M059J (cell line): Measurements from ENCODE around the gene SSR3. TPM values are rescaled to one million over a fixed set of nuclear protein-coding genes. Genes with fewer than 3 reads are reported as not detected.
A peak's percentile ranks its signal among the peaks of the same experiment; 100 is the strongest.
"Not testable (repeated sequence)": the region's sequence is repeated elsewhere in the genome, so short reads cannot be mapped to it uniquely, and the experiment has no call there.

Experiments
- DNase-seq: peaks from one replicate; pipeline ENCODE4 v3.0.0-alpha.2; 2012; ENCODE audit warnings: low read depth
- total RNA-seq: library from RNA; depleted of rRNA; stranded (reverse); fragments of >200 nt; shearing (Covaris generic); gene quantifications from 2 replicates; pipeline ENCODE4 v1.2.3, GENCODE V29; 2014

SSR3 gene
- total RNA-seq, 1 experiment from 2014 or later, result 378 TPM

DNA sequence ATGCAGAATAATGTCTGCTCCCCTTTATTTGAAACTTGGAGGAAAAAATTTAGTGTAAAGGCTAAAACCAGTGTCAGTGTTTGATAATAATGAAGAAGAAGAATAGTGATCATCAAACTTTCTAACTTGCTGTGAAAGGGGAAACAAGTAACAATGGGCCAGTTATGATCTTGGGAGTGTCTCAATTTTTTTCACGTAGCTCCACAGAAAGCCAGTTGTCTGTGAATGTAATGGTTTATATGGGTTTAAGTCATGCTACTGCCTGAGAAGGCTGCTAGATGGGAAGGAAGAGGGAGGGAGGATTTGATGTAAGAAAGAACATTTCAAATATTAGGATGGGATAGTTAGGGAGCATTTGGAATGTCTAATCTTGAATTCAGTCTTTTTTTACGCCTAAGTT, 21.1 kb upstream of the SSR3 start:
- no peak for DNase-seq

DNA sequence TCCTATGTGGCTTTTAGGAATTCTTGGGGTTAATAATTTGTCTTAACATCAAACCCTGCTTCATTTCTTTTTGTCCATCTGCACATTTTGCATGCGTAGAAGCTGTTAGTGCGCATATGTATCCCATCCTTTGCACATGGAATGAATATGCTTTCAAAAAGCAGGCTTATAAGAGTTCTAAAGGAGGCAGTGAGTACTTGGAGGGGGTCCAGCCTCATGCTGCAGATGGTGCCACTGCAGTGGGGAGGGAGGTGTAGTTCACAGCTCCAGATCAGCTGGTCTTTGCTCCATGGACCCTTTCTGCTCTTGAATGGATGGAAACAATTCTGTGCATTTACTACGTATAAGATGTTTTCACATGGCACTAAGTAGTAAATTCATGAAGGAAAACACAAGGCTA, 20.7 kb upstream of the SSR3 start:
- no peak for DNase-seq

- DNase-seq, result not testable (repeated sequence)
Measured at GRCh38 chr3:156569881-156570280, 15.0 kb upstream of the SSR3 start.

- DNase-seq, result not testable (repeated sequence)
Measured at GRCh38 chr3:156569016-156569415, 14.1 kb upstream of the SSR3 start.

DNA sequence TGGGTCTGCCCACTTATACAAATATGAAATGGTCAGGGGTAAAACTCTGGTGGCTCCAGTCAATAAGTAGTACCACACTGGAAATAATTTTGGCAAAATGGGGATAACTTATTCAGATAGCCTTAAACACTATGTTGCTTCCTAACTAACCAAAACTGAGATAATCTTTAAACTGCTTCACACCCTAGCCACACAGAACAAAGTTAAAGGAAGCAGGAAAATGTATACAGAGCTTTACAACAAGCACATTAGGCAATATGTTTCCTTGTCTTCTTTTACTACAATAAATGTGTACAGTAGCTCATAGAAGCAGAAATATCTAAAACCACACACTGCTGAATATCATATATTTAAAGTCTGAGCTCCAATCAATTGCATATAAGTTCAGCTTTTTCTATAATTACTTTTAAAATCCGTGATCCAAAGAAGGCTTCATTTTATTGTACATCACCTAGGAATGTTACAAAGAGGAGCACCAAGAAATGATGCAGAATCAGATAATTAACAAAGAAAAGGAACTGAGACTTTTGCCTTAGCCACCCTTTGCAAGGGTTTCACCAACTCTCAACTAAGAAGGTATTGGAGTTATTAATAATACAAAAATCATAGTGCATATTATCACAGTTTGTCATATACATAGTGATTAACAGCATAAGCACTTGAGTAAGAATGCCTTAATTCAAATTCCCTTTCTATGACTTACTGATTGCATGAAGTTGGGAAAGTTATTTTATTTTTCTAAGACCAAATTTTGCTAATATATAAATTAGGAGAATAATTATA, 9.2 kb upstream of the SSR3 start:
- no peak for DNase-seq

DNA sequence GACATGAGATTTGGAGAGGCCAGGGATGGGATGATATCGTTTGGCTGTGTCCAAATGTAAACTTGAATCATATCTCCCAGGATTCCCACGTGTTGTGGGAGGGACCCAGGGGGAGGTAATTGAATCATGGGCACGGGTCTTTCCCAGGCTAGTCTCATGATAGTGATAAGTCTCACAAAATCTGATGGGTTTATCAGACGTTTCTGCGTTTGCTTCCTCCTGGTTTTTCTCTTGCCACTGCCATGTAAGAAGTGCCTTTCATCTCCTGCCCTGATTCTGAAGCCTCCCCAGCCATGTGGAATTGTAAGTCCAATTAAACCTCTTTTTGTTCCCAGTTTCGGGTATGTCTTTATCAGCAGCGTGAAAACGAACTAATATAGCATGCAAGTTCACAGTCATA, 7.6 kb upstream of the SSR3 start:
- DNase-seq, result not testable (repeated sequence)

DNA sequence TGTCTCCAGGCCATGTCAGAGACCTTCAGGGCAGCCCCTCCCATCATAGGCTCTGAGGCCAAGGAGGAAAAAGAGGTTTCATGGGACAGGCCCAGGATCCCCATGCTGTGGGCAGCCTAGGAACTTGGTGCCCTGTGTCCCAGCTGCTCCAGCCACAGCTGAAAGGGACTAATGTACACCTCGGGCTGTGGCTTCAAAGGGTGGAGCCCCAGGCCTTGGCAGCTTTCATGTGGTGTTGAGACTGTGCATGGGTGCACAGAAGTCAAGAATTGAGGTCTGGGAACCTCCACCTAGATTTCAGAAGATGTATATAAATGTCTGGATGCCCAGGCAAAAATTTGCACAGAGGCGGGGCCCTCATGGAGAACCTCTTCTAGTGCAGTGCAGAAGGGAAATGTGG, 6.6 kb upstream of the SSR3 start:
- DNase-seq, result no peak

GRCh38 chr3:156559321-156559720, 4.4 kb upstream of the SSR3 start:
- DNase-seq, result no peak

- DNase-seq, result no peak
Measured at GRCh38 chr3:156558389-156558788, 3.5 kb upstream of the SSR3 start.

DNA sequence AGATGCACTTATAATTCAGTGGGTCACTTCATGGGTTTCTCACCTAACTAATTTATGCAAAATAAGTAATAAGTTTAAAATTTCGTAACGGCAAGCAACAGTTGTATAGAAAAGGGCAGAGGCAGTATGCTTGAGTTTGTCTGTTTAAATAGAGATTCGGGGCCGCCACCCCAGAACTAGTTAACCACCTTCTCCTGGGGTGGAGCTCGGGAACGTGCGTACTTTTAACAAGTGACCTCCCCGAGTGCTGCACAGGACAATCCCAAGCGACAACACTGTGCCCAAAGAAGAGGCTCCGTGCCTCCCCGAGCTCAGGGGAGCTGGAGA, 439 bp downstream of the SSR3 start:
- no peak for DNase-seq

DNA sequence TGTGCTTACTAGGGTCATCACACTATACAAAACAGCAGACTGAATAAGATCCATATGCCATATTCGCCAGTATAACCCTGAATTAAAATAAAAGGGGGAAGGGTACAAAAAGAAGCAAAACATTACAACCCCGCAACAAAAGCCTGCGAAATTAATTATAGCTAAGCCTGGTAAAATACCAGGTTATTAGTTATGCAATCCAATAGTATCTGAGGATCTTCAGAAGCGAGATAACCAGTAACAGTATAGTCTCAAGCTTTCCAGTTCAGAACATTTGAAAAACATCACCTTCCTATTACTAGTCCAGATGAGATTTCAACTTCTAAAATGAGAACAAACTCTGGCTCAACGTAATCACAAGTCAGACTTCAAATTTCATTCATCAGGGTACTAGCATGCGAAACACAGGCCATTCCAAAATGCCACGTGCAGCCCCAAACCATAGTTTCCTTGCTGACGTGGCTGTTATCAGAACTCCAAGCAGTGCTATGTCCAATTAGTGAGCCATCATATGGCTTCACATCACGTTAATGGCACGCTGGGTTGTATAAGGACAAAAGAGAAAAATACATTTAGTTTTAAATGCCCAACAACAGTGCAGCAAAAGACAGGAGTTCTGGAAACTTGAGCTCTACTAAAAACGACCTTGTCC, 1.1 kb downstream of the SSR3 start:
- DNase-seq, result peak; percentile 70

DNA sequence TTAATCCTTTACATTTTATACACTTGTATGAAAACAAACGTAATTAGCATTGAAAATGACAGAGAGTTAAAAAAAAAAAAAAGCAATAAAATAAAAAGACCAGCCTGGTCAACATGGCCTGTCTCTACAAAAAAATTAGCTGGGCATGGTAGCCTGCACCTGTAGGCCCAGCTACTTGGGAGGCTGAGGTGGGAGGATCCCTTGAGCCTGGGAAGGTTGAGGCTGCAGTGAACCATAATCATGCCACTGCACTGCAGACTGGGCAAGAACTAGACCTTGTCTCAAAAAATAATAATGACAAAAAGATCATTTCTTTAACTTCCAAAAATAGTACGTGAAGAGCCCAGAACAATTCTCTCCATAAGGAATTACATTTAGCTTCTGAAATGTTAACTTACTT, 1.9 kb downstream of the SSR3 start:
- DNase-seq, result no peak

- peak; percentile 87 for DNase-seq
Measured at GRCh38 chr3:156551746-156552145, 3.2 kb downstream of the SSR3 start.

GRCh38 chr3:156551261-156551660, 3.7 kb downstream of the SSR3 start:
- DNase-seq, result peak; percentile 48

- DNase-seq, result no peak
Measured at GRCh38 chr3:156548902-156549301, 6.0 kb downstream of the SSR3 start.

GRCh38 chr3:156548041-156548687, 6.8 kb downstream of the SSR3 start:
- no peak for DNase-seq

DNA sequence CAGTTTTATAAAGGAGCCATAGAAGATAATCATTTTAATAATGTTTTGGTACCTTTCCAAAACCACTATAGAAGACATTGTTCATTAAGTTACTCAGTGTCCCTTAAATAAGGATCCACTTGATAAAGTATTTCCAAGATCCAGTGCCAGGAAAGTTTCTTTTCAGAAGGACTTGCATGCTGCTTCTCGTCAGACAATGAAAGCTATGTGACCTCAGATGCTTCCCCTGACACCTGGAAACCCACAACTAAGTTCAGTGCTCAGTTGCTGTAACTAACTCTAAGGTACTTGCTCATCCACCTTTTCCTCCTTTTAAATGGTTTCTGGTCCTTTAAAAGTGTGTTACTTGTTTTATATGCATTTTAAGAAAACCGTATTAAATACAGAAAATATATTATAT, 7.3 kb downstream of the SSR3 start:
- peak; percentile 39 for DNase-seq

DNA sequence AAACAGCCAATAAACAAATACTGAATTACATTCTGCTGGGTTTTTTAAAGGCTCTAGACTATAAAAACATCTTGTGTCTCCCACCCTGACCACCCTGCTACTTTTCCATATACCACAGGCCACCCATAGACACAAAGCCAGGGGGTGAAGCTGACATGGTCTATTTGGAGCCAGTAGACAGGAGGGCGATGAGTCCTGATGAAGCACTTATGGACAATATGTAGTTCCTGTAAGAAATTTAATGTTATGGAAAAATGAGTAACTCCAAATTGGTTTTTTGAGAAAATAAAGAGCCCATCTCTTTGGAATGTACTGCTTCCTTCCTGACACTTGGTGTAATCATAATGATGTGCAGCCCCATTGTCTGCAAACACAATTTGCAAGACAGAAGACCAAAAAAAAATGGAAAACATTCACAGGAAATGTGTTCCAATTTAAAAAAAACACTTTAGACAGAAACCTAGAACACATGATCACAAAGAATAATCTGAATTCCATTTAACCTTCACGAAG, 11.8 kb downstream of the SSR3 start:
- no peak for DNase-seq

GRCh38 chr3:156542101-156543042, 12.5 kb downstream of the SSR3 start:
- DNase-seq, result no peak

DNA sequence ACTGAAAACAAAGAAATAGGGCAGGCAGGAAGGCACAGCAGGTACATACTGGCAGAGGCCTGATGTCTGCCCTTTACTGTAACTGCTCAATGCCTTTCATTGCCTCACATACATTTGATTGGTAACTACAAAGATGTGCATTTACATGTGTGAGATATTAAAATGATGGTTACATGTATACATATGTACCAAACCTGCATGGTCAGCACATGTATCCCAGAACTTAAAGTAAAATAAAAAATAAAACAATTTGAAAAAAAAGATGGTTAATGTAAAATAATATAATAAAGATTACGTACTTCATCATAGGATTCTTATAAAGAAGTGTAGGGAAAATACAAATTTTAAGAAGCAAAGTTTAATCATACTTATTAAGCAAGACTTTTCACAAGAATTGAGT, 15.1 kb downstream of the SSR3 start:
- no peak for DNase-seq

DNA sequence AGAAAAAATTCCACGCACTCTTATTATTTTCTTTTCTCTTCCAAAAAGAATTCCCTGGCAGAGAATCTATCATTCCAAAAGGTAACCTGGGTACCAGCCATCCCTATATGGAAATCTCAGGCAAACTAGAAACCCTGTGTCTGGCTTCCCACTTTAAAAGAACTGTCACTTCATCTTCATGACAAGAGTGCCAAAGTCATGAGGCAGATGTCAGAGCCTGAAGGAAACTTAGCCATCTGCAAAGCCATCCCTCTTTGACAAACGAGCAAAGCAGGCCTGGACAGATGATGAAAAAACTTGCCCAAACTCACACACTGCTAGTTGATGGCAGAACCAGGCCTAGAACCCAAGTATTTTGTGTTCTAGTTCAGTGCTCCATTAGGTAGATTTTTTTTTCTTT, 15.9 kb downstream of the SSR3 start:
- no peak for DNase-seq
